Activated CD4-positive, alpha-beta T cell treated with anti-CD3 and anti-CD28 coated beads, Interleukin-10, Interleukin-2, amounts not matched to agents 100 ng/mL and 50 ng/mL, durations not matched to agents 16 hours and 8 hours (primary cell): Measurements from ENCODE around the gene CHRNG.
"Not testable (repeated sequence)": the region's sequence is repeated elsewhere in the genome, so short reads cannot be mapped to it uniquely, and the experiment has no call there.

Experiments
- DNase-seq: peaks from one replicate; pipeline ENCODE4 v3.0.0-alpha.2; 2020

CHRNG gene

DNA sequence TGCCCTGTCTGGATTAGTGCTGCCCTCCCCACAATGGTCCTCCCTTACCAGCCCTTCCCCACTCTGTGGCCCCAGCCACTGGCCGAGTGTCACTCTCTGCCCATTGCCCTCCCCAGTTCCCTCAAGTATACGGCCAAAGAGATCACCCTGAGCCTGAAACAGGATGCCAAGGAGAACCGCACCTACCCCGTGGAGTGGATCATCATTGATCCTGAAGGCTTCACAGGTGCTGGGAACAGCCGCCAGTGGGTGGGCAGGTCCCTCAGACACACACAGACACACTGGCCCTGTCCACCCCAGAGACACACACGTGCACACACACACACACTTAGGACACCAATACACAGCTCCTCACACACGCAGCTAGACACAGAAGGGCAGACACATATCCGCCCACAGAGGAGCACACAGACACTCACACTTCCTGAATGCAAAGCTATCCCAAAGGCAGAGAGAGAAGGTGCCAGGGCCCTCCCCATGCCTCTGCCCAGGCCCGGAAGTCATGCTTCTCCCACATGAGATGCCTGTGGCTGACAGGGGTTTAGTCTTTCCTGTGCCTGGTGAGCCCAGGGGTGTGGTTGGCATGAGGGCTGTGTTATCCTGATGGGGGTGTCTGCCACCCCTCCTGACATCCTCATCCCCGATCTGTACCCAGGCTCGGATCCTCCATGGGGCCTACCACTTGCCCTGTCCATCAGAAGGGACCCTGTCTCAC, 10.6 kb upstream of the CHRNG start:
- no peak for DNase-seq

DNA sequence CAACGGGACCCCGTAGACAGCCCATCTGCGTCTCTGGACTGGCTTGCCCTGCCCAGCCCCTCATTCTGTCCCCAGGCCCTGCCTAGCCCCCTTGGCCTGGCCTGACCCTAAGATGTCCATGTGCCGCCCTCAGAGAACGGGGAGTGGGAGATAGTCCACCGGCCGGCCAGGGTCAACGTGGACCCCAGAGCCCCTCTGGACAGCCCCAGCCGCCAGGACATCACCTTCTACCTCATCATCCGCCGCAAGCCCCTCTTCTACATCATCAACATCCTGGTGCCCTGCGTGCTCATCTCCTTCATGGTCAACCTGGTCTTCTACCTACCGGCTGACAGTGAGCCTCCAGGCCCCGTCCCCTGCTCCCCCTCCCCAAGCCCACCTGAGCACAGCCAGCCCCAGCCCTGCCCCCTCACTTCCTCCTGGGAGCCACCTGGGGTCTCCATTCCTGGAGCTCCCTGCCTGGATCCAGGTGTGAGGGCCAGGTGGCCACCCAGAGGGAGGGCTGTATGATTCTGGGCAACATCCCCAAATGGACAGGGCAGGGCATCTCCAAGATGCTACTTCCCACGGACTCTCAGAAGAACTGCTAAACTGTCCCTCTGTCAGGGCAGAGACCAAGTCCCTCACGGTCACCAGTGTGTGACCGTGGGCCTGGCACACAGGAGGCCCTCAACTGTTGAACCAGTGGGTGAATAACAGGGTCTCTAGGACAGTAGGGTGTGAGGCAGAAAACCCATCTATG, 9.5 kb upstream of the CHRNG start:
- DNase-seq, result no peak

DNA sequence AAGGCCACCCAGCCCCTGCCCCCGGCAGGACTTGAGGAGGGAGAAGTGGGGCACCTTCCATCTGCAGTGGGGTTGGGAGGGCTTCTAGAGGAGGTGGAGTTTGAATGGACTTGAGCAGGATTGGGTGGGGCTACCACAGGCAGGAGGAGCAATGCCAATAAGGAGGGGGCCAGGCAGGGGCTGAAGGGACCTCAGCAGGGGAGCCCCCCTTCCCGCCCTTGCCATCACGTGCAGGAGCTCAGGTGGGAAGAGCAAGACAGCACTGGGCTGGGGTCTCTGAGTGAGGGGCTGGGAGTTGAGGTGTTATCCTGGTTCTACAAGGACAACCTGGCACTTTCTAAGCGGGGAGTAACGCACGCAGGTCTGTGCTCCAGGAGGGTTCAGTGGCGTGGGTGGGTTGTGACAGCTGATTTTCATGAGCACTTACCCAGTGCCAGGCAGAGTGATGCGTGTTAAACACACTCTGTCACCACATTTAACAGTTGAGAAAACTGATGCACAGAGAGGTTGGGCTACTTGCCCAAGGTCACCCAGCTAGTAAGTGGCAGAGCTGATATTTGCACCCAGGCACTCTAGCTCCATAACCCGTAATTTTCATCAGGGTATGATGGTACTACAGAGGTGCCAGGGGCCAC, 8.7 kb upstream of the CHRNG start:
- no peak for DNase-seq

DNA sequence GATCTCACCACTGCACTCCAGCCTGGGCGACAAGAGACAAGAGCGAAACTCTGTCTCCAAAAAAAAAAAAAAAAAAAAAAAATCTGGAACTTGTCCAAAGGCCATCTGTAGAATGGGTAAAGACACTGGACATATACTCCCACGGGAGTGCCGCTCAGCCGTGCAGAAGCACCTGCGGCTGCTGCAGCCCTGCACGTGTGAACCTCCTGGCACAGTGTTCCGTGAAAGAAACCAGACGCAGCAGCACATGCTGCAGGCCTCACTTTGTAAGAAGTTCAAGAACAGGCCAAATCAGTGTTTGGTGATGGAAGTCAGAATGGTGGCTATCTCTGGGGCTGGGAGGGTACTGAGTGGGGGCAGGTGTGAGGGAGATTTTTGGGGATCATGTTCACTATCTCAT, 7.1 kb upstream of the CHRNG start:
- no peak for DNase-seq

DNA sequence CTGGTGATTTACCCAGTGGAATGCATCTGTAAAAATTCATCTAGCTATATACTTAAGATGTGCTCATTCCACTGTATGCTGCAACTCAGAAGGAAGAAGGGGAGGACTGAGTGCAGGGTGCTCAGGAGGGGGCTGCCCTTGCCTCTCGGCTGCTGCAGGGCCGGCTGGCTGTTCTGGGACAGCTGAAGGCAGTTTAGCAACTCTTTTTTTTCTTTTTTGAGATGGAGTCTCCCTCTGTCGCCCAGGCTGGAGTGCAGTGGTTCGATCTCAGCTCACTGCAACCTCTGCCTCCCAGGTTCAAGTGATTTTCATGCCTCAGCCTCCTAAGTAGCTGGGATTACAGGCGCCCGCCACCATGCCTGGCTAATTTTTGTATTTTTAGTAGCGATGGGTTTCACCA, 6.7 kb upstream of the CHRNG start:
- DNase-seq, result not testable (repeated sequence)

DNA sequence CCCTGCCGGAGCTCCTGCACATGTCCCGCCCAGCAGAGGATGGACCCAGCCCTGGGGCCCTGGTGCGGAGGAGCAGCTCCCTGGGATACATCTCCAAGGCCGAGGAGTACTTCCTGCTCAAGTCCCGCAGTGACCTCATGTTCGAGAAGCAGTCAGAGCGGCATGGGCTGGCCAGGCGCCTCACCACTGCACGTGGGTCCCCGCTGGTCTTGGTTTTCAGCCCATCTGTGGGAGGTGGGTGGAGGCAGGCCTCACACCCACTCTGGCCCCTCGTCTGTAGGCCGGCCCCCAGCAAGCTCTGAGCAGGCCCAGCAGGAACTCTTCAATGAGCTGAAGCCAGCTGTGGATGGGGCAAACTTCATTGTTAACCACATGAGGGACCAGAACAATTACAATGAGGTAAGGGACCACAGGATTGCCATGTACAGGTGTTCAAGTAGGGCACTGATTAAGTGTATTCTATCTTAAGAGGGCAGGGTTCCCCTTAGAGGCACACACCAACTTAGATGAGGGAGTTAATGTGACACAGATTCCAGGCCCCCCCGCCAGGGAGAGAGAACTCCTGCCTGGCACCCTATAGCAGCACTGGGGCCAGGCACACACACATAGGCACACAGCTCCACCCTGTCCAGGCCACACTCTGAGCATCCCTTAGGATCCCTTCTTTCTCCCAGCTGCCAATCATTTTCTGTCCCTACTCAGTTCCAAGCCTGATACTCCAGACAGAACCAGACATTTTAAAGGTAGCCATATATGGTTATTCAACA, 5.4 kb upstream of the CHRNG start:
- no peak for DNase-seq

DNA sequence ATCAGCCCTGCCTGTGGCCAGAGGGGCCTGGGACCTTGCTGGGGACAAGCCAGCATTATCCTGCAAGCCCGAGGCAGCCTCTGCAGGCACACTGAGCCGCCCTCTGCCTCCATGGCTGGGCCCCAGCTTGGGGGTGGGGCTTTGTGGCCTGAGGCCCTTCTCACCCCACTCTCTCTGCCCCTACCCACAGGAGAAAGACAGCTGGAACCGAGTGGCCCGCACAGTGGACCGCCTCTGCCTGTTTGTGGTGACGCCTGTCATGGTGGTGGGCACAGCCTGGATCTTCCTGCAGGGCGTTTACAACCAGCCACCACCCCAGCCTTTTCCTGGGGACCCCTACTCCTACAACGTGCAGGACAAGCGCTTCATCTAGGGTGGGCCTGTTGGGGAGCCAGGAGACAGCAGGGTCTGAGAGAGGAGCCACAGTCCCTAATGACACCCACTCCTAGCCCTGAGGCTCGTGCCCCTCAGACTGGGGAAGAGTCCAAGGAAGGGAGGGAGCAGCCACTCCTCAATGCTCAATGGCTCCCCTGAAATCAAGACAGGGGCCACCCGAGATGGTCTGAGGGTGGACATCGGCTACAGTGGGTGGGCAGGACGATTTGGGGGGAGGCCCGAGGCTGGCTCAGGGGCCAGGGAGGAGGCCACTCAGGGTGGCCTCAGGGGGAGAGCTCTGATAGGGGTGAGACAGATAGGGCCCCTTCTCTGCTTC, 4.4 kb upstream of the CHRNG start:
- no peak for DNase-seq

DNA sequence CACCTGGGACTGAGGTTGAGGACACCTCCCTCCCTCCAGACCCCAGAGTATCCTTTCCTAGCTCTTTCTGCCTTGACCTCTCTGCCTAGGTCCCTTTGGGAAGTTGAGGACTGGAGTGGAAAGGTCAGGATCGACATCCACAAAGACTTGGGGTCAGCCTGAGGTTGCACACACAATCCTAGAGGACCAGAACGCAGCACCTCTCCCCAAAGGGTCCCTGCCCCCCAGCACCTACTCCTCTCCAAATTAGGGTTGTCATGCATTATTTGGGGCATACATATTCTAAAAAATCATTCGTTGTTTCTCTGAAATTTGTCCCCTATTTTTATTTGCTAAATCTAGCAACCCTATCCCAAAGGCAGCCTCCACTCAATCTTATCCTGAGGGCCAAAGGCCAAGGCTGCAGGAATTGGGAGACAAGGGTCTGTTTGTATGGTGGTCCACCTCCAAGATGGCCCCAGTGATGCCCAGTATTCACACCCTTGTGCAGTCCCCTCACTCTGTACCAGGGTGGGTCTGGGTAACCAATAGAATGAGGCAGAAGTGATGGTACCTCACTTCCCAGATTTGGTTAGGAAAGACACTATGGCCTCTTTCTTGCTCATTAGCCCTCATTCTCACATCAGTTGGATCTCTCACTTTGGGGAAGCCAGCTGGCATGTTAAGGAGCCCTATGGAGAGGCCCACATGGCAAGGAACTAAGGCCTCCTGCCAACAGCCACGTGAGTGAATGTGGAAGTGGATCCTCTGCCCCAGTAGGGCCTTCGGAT, 3.5 kb upstream of the CHRNG start:
- DNase-seq, result no peak

DNA sequence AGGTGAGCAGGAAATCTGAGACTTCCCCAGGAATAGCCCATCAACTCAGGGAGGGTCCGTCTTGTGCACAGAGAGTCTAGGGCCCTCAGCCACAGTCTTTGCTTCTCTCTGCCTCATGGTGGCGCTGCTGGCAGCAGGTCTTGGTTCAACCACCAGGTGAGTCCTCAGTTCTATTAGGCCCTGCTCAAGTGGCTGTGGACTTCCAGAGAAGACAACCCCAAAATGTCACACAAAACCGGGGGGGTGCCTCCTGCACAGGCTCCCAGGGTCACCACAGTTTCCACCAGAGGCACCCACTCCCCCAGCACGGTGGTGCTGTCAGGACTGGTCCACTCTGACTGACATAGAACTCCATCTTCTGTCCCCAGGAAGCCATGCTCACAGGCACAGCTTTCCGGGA, 2.4 kb upstream of the CHRNG start:
- DNase-seq, result no peak

DNA sequence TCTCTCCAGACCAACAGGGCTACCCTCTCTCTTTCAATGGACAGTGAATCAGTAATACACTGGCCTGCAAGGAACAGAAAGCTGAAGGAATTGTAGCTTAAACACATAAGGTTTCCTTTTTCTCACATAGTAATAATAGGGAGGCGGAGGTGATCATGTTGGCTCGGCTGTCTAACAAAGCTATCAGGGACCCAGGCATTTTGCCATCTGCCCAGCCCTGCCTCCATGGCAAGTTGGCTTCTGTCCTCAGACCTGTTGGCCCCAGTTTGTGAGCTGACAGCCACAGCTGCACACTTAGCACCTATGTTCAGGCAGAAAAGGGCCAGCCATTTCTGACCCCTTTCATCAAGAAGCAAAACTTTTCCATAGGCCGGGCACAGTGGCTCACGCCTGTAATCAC, 2.0 kb upstream of the CHRNG start:
- DNase-seq, result no peak

DNA sequence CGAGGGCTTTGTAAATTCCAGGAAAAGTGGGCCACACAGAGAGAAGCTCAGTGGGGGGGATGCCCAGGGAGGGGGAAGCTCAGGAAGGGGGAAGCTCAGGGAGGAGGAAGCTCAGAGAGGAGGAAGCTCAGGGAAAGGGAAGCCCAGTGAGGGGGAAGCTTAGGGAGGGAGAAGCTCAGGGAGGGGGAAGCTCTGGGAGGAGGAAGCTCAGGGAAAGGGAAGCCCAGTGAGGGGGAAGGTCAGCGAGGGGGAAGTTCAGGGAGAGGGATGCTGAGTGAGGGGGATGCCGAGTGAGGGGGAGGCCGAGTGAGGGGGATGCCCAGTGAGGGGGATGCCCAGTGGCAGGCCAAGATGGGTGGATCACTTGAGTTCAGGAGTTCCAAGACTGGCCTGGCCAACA, 821 bp upstream of the CHRNG start:
- no peak for DNase-seq

DNA sequence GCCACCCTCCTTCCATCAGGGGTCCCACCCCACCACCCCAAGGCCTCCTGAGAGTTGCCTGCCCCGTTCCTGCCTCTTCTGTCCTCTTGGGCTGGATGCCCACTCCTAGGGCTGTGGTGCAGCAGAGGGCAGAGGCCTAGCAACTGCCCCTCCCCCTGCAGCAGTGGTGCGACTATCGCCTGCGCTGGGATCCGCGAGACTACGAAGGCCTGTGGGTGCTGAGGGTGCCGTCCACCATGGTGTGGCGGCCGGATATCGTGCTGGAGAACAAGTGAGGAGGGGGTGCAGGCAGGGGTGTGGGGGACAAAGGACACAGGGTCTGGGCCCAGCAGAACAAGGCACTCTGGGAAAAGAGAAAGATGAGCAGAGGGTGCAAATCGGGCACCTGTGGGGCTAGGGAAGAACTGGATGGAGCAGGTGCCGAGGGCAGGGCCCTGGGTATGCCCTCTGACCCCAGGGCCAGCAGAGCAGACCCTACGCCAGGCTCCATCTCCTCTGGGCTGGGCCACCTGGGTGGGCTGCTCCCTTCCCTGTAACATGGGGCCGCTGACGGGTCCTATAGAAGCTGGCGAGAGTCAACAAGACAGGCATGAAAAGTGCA, 1.0 kb downstream of the CHRNG start:
- DNase-seq, result no peak

DNA sequence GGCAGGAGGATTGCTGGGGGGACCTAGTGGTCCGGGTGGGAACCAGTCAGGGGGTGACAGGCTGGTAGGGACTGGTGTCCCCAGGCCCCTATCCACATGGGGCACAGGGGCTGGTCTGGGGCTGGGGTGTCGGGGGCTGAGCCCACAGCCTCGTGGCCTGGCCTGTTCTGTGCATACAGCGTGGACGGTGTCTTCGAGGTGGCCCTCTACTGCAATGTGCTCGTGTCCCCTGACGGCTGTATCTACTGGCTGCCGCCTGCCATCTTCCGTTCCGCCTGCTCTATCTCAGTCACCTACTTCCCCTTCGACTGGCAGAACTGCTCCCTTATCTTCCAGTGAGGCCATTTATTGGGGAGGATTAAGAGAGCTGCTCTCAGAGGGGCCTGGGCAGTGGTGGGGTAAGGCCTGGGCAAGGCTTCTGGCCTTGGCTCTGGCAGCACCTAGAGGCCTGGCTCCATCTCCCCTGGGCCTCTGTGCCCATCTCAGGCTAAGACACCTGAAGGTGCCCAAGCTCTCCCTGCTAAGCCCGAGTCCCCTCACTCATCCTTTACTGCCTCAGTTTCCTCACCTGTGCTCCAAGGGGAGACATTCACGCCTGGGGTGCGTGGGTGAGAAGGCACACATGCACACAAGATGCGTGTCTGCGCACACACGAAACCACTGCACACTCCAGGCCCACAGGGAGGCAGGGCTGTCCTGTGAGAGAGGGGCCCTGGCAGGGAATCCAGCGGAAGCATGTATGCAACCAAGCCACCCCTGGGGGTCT, 1.9 kb downstream of the CHRNG start:
- no peak for DNase-seq

DNA sequence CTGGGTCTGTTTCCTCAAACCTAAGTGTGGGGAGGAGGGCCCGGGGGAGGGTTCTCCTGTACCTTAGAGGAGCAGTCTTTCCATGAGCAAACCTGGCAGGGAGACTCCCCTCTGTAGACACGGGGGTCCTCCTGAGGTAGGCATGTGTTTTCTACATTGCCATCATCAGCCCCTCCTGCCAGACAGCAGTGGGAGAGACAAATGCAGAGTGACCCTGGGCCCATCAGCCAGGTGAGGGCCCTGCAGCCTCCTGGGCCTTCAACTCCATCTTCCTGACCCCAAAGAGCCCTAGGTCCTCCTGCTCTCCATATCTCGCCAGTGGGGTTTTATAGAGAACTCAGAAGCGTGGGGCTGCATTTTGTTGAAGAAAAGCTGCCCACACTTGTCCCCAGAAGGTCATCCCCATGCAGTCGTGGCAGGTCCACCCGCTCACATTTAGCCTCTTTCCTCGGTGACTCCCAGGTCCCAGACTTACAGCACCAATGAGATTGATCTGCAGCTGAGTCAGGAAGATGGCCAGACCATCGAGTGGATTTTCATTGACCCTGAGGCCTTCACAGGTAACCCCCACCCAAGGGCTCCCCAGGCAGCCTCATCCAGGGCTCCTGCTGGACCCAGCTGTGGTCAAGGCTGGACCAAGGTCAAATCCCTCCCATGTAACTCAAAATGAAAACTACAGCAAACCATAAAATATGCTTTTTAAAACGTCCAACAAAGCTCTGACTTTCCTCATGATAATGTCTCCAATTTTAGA, 2.6 kb downstream of the CHRNG start:
- no peak for DNase-seq

DNA sequence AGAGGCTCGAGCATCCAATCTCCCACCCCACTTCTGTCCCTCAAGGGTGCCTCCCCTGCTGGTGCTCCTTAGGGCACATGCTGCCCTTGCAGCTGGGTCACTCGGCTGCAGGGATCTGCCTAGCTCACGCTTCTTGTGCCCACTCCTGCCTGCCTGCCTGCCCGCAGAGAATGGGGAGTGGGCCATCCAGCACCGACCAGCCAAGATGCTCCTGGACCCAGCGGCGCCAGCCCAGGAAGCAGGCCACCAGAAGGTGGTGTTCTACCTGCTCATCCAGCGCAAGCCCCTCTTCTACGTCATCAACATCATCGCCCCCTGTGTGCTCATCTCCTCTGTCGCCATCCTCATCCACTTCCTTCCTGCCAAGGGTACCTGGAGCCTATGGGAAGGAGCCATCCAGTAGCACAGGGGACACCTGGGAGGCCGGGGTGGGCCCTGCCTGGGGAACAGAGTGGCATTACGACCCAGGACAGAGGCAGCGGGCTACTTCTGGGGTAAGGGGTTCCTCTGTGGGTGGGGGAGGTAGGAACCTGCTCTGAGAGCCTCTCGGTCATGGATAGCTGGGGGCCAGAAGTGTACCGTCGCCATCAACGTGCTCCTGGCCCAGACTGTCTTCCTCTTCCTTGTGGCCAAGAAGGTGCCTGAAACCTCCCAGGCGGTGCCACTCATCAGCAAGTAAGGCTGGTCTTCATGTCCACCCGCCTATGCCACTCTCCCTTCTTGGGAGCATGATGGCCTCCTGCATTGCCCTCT, 3.4 kb downstream of the CHRNG start:
- DNase-seq, result no peak

DNA sequence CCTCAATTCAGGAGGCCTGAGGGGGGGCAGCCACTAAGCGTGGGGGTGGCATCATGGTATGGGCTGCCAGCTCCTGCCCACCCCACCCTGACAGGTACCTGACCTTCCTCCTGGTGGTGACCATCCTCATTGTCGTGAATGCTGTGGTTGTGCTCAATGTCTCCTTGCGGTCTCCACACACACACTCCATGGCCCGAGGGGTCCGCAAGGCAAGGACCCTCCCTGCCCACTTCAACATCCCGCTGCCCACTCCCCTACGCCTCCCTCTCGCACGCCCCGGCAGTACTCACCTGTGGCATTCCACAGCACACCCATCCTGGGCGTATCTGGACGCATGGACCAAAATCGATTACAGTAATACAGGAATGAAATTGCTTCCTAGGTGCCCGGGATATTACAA, 4.0 kb downstream of the CHRNG start:
- DNase-seq, result no peak

DNA sequence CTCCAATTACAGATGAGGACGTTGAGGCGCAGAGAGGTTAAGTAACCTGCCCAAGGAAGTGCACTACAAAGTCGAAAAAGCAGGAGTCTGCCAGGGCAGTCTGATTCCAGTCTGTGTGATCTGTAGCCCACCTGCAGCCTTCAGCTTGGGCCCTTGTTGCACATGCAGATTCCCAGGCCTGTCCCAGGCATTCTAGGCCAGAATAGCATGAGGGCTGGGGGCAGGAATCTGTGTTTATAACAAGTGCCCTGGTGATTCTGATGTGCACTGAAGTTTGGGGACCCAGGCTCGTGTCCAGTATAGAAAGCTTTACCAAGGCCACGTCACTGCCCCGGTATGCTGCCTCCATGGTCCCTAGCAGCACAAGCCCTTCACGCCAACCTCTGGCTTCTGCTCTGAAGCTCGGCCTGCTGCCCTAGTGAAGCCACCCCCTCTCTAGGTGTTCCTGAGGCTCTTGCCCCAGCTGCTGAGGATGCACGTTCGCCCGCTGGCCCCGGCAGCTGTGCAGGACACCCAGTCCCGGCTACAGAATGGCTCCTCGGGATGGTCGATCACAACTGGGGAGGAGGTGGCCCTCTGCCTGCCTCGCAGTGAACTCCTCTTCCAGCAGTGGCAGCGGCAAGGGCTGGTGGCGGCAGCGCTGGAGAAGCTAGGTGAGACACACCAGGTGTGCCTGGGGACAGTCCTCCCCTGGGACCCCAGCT, 4.6 kb downstream of the CHRNG start:
- no peak for DNase-seq

DNA sequence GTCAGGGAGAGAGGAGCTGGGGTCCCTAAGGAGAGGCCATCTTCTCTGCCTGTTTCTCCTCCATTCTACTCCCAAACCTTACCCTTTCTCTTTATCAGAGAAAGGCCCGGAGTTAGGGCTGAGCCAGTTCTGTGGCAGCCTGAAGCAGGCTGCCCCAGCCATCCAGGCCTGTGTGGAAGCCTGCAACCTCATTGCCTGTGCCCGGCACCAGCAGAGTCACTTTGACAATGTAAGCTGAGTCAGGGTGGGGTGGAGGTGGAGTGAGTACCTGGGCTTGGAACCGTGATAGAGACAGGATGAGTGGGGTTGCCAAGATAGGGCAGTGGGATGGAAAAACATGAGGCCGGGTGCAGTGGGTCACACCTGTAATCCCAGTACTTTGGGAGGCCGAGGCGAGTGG, 5.2 kb downstream of the CHRNG start:
- no peak for DNase-seq
